GM23338 (cell line): ENCODE results near the gene OR5AU1. TPM values are rescaled to one million over a fixed set of nuclear protein-coding genes. Genes with fewer than 3 reads are reported as not detected.

Source experiments
- ETS1 ChIP-seq: IDR thresholded peaks from 2 replicates; pipeline ENCODE4 v1.6.1; 2016; ENCODE audit warnings: antibody characterized with exemption
- EZH2 ChIP-seq: fragments of 200-600 bp; sonication (generic); IDR thresholded peaks from one replicate; pipeline ENCODE4 v1.8.0; 2017; ENCODE audit warnings: antibody characterized with exemption, mild to moderate bottlenecking, low read depth; ENCODE audit not compliant: unreplicated experiment
- NANOG ChIP-seq: IDR thresholded peaks from 2 replicates; pipeline ENCODE4 v1.6.1; 2016; ENCODE audit warnings: antibody characterized with exemption, borderline replicate concordance
- POLR2AphosphoS5 ChIP-seq: IDR thresholded peaks from 2 replicates; pipeline ENCODE4 v1.6.1; 2016; ENCODE audit warnings: antibody characterized with exemption, low read depth
- STAT1 ChIP-seq: IDR thresholded peaks from one replicate; pipeline ENCODE4 v1.6.1; 2016; ENCODE audit warnings: antibody characterized with exemption; ENCODE audit not compliant: unreplicated experiment
- ZNF114 ChIP-seq: fragments of 250-450 bp; sonication (Bioruptor Pico); IDR thresholded peaks from 2 replicates; pipeline ENCODE4 v1.5.0; 2020; ENCODE audit warnings: mild to moderate bottlenecking, moderate library complexity
- ZNF462 ChIP-seq: fragments of 250-450 bp; sonication (Bioruptor Pico); IDR thresholded peaks from 2 replicates; pipeline ENCODE4 v1.5.0; 2020; ENCODE audit warnings: mild to moderate bottlenecking, moderate library complexity
- polyA plus RNA-seq: library from polyadenylated mRNA; unstranded; fragments of >200 nt; fragmentation: Nextera tagmentation; extraction: Ambion mirVana; gene quantifications from 2 replicates; pipeline ENCODE4 v1.2.1, GENCODE V29; 2016
- total RNA-seq: library from RNA; depleted of rRNA; stranded (reverse); fragments of >200 nt; shearing (Covaris generic); gene quantifications from 2 replicates; pipeline ENCODE4 v1.2.3, GENCODE V29; 2014
- TF ChIP-seq, protein P1 (sequence below): IDR thresholded peaks from one replicate; pipeline ENCODE4 v1.6.1; 2018; ENCODE audit warnings: antibody characterized with exemption; ENCODE audit not compliant: unreplicated experiment
- TF ChIP-seq, protein P2 (sequence below), 2 experiments: fragments of 200-600 bp in 1 of 2; sonication (generic) in 1 of 2; conservative IDR thresholded peaks; 2 replicates each; pipeline versions ENCODE4 v1.5.1 to v1.6.1; 2016 to 2017; ENCODE audit warnings: antibody characterized with exemption in 2 of 2, low read depth in 2 of 2, mild to moderate bottlenecking in 2 of 2, moderate library complexity in 1 of 2

The OR5AU1 gene
- total and polyA plus RNA-seq, 2 experiments from 2014 or later = not detected

DNA sequence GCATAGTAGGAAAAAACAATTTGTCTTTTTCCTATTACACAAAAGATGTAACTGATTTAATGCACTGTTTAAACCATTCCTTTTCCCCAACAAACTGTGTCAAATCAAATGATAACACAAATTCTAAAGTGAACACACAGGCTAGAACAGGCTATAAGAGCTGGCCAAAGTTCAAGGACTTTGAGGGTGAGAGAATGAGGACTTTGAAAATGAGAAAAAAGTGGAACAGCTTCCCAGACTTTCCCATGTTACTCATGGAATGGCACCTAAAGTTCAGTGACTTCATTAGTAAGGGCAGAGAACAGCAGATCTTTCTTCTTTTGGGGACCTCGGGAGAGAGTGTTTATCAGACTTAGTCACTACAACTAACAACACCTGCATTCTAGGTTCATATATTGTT is 32.4 kb downstream of the OR5AU1 start (continued):
- TF ChIP-seq ZNF462 (CRISPR knock-in tag) = no peak
- no peak for TF ChIP-seq ZNF114 (CRISPR knock-in tag)
- TF ChIP-seq, protein P1, sequence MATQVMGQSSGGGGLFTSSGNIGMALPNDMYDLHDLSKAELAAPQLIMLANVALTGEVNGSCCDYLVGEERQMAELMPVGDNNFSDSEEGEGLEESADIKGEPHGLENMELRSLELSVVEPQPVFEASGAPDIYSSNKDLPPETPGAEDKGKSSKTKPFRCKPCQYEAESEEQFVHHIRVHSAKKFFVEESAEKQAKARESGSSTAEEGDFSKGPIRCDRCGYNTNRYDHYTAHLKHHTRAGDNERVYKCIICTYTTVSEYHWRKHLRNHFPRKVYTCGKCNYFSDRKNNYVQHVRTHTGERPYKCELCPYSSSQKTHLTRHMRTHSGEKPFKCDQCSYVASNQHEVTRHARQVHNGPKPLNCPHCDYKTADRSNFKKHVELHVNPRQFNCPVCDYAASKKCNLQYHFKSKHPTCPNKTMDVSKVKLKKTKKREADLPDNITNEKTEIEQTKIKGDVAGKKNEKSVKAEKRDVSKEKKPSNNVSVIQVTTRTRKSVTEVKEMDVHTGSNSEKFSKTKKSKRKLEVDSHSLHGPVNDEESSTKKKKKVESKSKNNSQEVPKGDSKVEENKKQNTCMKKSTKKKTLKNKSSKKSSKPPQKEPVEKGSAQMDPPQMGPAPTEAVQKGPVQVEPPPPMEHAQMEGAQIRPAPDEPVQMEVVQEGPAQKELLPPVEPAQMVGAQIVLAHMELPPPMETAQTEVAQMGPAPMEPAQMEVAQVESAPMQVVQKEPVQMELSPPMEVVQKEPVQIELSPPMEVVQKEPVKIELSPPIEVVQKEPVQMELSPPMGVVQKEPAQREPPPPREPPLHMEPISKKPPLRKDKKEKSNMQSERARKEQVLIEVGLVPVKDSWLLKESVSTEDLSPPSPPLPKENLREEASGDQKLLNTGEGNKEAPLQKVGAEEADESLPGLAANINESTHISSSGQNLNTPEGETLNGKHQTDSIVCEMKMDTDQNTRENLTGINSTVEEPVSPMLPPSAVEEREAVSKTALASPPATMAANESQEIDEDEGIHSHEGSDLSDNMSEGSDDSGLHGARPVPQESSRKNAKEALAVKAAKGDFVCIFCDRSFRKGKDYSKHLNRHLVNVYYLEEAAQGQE = no peak
- TF ChIP-seq ETS1 = no peak
- TF ChIP-seq, protein P2, sequence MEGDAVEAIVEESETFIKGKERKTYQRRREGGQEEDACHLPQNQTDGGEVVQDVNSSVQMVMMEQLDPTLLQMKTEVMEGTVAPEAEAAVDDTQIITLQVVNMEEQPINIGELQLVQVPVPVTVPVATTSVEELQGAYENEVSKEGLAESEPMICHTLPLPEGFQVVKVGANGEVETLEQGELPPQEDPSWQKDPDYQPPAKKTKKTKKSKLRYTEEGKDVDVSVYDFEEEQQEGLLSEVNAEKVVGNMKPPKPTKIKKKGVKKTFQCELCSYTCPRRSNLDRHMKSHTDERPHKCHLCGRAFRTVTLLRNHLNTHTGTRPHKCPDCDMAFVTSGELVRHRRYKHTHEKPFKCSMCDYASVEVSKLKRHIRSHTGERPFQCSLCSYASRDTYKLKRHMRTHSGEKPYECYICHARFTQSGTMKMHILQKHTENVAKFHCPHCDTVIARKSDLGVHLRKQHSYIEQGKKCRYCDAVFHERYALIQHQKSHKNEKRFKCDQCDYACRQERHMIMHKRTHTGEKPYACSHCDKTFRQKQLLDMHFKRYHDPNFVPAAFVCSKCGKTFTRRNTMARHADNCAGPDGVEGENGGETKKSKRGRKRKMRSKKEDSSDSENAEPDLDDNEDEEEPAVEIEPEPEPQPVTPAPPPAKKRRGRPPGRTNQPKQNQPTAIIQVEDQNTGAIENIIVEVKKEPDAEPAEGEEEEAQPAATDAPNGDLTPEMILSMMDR (conservative IDR thresholded peaks at IDR 0.05; ENCODE audit: low read depth in 2 of 2) = no peak
- no peak for TF ChIP-seq STAT1
- TF ChIP-seq POLR2AphosphoS5 = no peak
- no peak for TF ChIP-seq EZH2
- no peak for TF ChIP-seq NANOG
